ENCODE results near the gene SLC46A1.

- TF ChIP-seq CTCF (IDR thresholded peaks at IDR 0.05) (no peak), POLR2A (IDR thresholded peaks at IDR 0.05) (no peak)
Observed at GRCh38 chr17:28404007-28404406, 2.0 kb downstream of the SLC46A1 start.
